Measurements from ENCODE around the gene PLEKHA1.

DNA sequence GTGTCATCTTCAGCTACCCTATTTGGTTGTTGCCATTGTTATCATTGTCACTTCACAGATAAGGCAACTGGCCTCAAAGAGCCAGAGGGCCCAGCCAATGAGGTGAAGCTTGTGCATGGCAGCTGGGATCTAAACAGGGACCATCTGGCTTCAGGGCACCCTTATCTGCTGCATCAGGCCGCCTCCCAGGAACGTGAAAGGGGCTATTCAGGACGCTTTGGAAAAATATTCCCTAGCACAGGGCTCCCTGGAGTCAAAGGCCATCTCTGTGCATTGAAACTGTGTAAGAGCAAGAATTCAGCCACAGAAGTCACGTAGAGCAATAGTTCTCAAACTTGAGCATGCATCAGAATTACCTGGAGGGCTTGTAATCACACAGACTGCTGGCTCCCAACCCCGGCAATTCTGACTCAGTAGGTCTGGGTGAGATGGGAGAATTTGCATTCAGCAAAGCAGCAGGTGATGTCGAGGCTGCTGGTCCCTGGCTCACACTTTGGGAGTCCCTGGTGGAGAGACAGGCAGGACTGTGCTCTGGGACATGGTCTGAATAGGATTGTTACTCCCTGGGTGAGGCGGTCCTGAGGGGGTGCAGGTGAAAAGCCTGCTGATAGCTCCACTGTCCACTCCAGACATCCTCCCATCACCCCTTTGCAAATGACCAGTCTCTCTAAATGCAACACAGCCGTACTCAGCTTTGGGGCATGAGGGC is 21.5 kb upstream of the PLEKHA1 start:
- no peak for TF ChIP-seq CTCF (IDR thresholded peaks at IDR 0.05)
- TF ChIP-seq POLR2A (IDR thresholded peaks at IDR 0.05): no peak
